HEK293T (cell line): Measurements from ENCODE around the gene F8.

Experiments
- BHLHE40 ChIP-seq: fragments of 450-650 bp; IDR thresholded peaks from 2 replicates; pipeline ENCODE4 v1.6.1; 2016; ENCODE audit warnings: mild to moderate bottlenecking, moderate library complexity, borderline replicate concordance
- CTBP1 ChIP-seq: fragments of 450-650 bp; IDR thresholded peaks from 2 replicates; pipeline ENCODE4 v1.6.1; 2016; ENCODE audit warnings: borderline replicate concordance
- FOXA1 ChIP-seq: fragments of 450-650 bp; IDR thresholded peaks from 2 replicates; pipeline ENCODE4 v1.6.1; 2016; ENCODE audit warnings: mild to moderate bottlenecking
- FOXM1 ChIP-seq: fragments of 450-650 bp; IDR thresholded peaks from 2 replicates; pipeline ENCODE4 v1.6.1; 2017; ENCODE audit warnings: mild to moderate bottlenecking, borderline replicate concordance
- NFRKB ChIP-seq: fragments of 450-650 bp; IDR thresholded peaks from 2 replicates; pipeline ENCODE4 v1.6.1; 2016; ENCODE audit warnings: mild to moderate bottlenecking, moderate library complexity
- SP1 ChIP-seq: fragments of 450-650 bp; IDR thresholded peaks from 2 replicates; pipeline ENCODE4 v1.6.1; 2017
- TARDBP ChIP-seq: fragments of 450-650 bp; IDR thresholded peaks from 2 replicates; pipeline ENCODE4 v1.6.1; 2016

GRCh38 chrX:154991039-154991438 lies 31.5 kb downstream of the F8 start:
- TF ChIP-seq SP1 = no peak
- TF ChIP-seq CTBP1 = no peak
- no peak for TF ChIP-seq FOXM1
- no peak for TF ChIP-seq BHLHE40
- no peak for TF ChIP-seq FOXA1
- TF ChIP-seq TARDBP = no peak
- no peak for TF ChIP-seq NFRKB
